GM12891 (cell line): ENCODE measurements around the gene JCAD.

Experiments
- POLR2A ChIP-seq: IDR thresholded peaks from 2 replicates; pipeline ENCODE4 v1.6.1; 2011; ENCODE audit warnings: low read depth, low read length, control low read depth
- POLR2AphosphoS5 ChIP-seq: IDR thresholded peaks from 2 replicates; pipeline ENCODE4 v1.6.1; 2011; ENCODE audit warnings: low read depth, low read length, control low read depth
- SPI1 ChIP-seq: IDR thresholded peaks from 2 replicates; pipeline ENCODE4 v1.6.1; 2011; ENCODE audit warnings: low read depth, low read length, control low read depth
- TAF1 ChIP-seq: IDR thresholded peaks from 2 replicates; pipeline ENCODE4 v1.6.1; 2011; ENCODE audit warnings: low read depth, low read length, control low read depth

- no peak for TF ChIP-seq SPI1
- TF ChIP-seq TAF1, result no peak
- no peak for TF ChIP-seq POLR2A
- TF ChIP-seq POLR2AphosphoS5, result no peak
Observed at GRCh38 chr10:30000802-30001571, 58.4 kb downstream of the JCAD start.
